GM12874 (cell line): ENCODE measurements around the gene ADIPOR2.

Experiments
- TF ChIP-seq, protein P1 (sequence below): IDR thresholded peaks from 2 replicates; pipeline ENCODE4 v1.5.1; 2011; ENCODE audit warnings: low read depth, mild to moderate bottlenecking, control low read depth, low read length, moderate library complexity; ENCODE audit not compliant: insufficient read depth

The ADIPOR2 gene

DNA sequence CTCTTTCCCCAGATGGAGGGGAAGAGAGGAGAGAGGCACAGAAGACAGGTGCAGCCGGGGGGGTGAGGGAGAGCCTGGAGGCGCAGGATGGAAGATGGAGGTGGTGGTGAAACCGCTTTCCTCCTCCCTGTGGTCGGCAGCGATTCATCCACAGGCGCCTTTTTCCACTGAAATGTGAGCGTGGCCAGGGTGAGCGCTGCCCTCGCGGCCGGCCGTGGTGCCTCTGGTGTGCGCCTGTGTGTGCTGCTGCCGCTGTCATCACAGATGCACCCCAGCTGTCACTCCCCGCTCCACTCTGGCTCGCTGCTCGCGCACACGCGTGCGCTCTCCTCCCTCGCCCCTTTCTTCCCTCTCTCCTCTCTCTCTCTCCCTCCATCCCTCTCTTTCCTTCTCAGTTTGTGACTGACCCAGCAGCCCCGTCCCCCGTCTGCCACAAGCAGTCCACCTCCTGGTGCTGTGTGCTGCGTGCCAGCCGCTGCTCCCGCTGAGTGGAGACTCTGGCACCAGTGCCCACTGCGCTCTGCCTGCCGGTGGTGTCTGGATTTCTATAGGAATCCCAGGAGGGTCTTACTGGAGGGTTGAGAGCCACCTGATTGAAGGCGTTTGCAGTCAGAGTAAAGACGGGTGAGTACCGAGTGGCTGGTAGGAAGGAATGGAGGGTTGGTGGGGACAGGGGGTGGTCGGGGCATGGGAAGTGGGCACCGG is 129.5 kb downstream of the ADIPOR2 start, which contains the start of gene LRTM2:
Gene LRTM2 (plus strand): TSS at position 375 of the 705 bp plus-strand sequence. CDS start 7,584 bp downstream, outside the sequence.
- TF ChIP-seq, protein P1, sequence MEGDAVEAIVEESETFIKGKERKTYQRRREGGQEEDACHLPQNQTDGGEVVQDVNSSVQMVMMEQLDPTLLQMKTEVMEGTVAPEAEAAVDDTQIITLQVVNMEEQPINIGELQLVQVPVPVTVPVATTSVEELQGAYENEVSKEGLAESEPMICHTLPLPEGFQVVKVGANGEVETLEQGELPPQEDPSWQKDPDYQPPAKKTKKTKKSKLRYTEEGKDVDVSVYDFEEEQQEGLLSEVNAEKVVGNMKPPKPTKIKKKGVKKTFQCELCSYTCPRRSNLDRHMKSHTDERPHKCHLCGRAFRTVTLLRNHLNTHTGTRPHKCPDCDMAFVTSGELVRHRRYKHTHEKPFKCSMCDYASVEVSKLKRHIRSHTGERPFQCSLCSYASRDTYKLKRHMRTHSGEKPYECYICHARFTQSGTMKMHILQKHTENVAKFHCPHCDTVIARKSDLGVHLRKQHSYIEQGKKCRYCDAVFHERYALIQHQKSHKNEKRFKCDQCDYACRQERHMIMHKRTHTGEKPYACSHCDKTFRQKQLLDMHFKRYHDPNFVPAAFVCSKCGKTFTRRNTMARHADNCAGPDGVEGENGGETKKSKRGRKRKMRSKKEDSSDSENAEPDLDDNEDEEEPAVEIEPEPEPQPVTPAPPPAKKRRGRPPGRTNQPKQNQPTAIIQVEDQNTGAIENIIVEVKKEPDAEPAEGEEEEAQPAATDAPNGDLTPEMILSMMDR = no peak

DNA sequence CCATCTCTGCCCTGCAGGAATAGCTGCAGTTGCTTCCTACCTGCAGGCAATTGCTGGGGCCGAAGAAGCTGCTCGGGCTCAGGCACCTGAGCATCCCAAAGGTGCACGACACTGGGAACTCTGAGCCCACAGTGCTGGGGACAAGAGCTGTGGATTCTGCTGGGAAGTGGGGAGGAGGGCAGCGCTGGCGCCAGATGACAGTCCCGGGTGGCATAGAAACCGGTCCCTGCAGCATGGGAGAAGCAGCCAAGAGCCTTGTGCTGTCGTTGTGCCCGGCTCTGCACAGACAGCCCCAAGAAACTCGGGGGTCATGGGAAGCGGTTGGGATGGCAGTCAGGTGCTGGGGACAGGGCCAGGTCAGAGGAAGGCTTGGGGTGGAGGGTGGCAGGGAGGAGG is 130.0 kb downstream of the ADIPOR2 start:
- TF ChIP-seq, protein P1 = no peak

DNA sequence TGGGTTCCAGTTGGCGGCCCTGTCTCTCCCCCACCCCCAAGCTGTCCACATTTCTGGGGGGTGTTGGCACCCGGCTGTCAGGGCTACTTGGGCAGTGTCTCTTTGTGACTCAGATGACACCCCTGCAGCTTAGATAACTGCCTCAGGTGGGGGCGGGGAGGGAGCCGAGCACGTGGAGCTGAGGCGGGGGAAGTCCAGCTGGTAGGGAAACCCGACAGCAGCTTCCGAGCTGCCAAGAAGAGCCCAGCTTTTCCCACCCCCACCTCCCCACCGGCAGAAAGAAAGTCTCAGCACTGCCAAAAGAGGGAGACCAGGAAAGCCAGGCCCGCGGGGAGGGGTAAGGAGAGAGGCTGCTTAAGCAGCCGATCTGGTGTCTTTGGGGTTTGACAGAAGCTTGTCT is 130.9 kb downstream of the ADIPOR2 start:
- TF ChIP-seq, protein P1 = no peak

DNA sequence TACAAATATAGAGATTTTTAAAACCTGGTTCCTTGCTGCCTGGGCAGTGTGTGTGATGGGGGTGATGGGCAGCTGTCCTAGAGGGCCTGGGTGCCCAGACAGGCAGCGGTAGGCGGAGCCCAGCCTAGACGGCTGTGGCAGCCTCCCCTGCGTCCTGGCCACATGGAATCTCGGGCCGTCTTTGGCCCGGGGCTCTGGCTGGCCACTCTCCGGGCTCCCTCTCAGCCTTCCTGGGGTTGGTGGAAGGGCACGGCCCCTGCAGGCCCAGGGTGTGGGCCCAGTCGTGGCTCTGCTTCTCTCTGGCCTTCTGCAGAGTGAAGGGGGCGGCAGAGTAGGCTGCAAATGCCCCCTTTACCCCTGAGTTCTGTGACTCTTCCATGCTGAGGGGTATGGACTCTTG is 131.8 kb downstream of the ADIPOR2 start:
- TF ChIP-seq, protein P1 = no peak

DNA sequence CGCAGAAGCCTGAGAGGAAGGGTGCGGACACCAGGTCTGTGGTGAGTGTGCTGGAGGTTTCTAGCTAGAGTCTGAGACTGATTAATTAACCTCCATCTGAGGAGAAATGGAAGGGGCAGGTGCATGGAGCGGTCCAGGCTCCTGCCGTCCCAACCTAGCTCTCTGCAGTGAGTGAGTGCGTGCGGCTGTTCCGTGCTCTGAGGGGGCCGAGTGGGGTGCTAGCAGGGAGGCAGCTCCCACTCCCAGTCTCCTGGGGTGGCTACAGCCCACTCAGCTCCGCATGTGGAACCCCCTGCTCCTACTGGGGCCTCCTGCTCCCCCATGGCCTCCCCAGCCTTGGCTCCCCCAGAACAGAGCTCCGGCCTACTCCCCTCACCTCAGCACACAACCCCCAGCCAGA is 132.4 kb downstream of the ADIPOR2 start:
- TF ChIP-seq, protein P1 = no peak

DNA sequence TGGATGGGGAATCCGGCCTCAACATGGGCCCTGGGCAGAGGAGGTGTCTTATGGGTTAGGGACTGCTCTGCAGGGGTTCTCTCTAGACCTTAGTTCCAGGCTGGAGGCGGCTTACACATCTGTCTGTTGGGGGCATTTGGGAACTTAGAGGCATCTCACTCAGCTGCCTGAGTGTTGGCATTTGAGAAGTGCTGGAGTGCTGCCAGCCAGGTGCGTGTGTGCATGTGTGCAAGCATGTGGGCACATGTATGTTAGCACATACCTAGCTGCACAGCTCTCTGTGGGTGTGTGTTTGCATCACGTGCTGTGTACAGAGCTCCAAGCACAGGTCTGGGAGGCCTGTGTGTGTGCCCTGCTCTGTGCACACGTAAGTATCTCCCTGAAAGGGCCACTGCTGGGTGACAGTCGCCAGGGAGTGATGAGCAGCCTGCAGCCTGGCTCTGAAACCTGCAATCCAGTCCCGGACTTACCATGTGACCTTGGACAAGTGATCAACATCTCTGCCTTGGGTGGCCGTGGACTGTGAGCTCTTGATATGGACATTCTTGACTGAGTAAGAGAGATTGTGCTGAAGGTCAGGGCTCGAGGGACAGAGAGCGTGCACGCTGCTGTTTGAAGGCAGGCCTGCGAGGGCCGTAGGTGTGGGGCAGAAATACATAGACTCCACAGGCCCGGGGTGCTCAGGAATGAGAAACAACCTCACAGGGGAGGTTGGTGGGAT is 134.7 kb downstream of the ADIPOR2 start:
- TF ChIP-seq, protein P1 = no peak

DNA sequence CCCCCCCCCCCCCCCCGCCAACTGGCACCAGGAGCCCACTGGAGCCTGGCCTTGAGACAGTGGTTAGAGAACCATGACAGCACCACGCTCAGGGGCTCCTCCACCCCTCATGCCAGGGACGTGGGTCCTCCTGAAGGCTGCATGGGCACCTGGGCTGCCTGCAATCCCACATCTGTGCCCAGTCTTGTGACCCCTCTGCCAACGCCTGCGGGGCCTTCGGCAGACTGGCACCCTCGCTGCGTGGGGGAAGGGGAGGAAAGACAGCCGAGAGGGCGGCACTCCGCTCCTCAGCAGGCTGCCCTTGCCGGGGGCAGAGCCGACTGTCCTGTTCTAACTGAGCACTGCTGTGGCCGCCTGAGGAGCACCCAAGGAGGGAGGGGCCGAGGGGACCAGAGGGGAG is 135.5 kb downstream of the ADIPOR2 start:
- TF ChIP-seq, protein P1 = no peak
